LNCaP clone FGC (cell line): Measurements from ENCODE around the gene CLDN20.
"Not testable (repeated sequence)": the region's sequence is repeated elsewhere in the genome, so short reads cannot be mapped to it uniquely, and the experiment has no call there.

Source experiments
- DNase-seq: peaks from one replicate; pipeline ENCODE4 v3.0.0-alpha.2; 2011; ENCODE audit warnings: low read depth
- H3K4me3 ChIP-seq: 2 replicates; pipeline ENCODE4 v1.5.1; 2011; ENCODE audit warnings: mild to moderate bottlenecking, low read depth, low read length, control low read depth
- CTCF ChIP-seq: IDR thresholded peaks from 2 replicates; pipeline ENCODE4 v1.5.1; 2012; ENCODE audit warnings: mild to moderate bottlenecking; ENCODE audit not compliant: control insufficient read depth, insufficient read depth; ENCODE audit errors: extremely low read depth

Gene CLDN20

GRCh38 chr6:155306958-155307357, 43.1 kb downstream of the CLDN20 start:
- TF ChIP-seq CTCF = no peak
- H3K4me3 ChIP-seq = no peak overlapping the region
- DNase-seq = no peak

- no peak for DNase-seq
- no peak for TF ChIP-seq CTCF
- no peak overlapping the region for H3K4me3 ChIP-seq
Measured at GRCh38 chr6:155309150-155309549, 45.3 kb downstream of the CLDN20 start.

- TF ChIP-seq CTCF = no peak
- H3K4me3 ChIP-seq = no peak overlapping the region
- no peak for DNase-seq
Measured at GRCh38 chr6:155310596-155310995, 46.8 kb downstream of the CLDN20 start.

- H3K4me3 ChIP-seq = no peak overlapping the region
- DNase-seq = peak; percentile 25
- no peak for TF ChIP-seq CTCF
Measured at GRCh38 chr6:155311086-155311485, 47.3 kb downstream of the CLDN20 start.

GRCh38 chr6:155311583-155311982, 47.8 kb downstream of the CLDN20 start:
- TF ChIP-seq CTCF = no peak
- no peak overlapping the region for H3K4me3 ChIP-seq
- no peak for DNase-seq

GRCh38 chr6:155312950-155313349, 49.1 kb downstream of the CLDN20 start:
- H3K4me3 ChIP-seq = peak overlapping the region; percentile 92
- DNase-seq = not testable (repeated sequence)

- H3K4me3 ChIP-seq = peak overlapping the region; percentile 92
- no peak for TF ChIP-seq CTCF
- DNase-seq = no peak
Measured at GRCh38 chr6:155313602-155314091, 49.8 kb downstream of the CLDN20 start.

- peak within 1 kb of the TSS; percentile 92 for H3K4me3 ChIP-seq
- DNase-seq = peak; percentile 94
- TF ChIP-seq CTCF = no peak
Measured at GRCh38 chr6:155314092-155314772, 50.4 kb downstream of the CLDN20 start, which contains the start of gene TFB1M. Gene TFB1M, minus strand, starts transcription at chr6:155314484. Its CDS starts 56 bp downstream, at chr6:155314428.
